GM19035 (cell line): ENCODE data around the gene PHLDA1.

Experiments used
- ATAC-seq: cut with Tn5 transposase; IDR thresholded peaks from one replicate; pipeline ENCODE4 v1.9.1; 2021; ENCODE audit not compliant: unreplicated experiment

PHLDA1 gene

DNA sequence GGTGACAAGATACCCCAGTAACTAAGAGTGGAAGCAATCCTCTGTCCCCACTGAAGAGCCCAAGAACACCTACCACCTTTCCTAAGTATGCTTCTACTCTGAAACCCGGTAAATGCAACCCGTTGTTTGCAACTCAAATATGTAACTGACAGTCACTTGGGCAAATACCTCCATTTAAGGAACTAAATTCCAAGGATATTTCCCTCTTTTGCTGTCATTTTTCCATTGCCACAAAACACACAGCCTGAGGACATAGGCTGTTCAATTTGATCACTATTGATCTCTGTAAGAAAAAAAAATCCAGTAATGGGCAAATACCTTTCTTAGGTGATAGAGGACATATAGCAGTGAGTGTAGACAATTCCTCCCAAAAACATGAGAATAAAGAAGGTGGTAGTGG is 6.6 kb upstream of the PHLDA1 start:
- ATAC-seq = no peak

DNA sequence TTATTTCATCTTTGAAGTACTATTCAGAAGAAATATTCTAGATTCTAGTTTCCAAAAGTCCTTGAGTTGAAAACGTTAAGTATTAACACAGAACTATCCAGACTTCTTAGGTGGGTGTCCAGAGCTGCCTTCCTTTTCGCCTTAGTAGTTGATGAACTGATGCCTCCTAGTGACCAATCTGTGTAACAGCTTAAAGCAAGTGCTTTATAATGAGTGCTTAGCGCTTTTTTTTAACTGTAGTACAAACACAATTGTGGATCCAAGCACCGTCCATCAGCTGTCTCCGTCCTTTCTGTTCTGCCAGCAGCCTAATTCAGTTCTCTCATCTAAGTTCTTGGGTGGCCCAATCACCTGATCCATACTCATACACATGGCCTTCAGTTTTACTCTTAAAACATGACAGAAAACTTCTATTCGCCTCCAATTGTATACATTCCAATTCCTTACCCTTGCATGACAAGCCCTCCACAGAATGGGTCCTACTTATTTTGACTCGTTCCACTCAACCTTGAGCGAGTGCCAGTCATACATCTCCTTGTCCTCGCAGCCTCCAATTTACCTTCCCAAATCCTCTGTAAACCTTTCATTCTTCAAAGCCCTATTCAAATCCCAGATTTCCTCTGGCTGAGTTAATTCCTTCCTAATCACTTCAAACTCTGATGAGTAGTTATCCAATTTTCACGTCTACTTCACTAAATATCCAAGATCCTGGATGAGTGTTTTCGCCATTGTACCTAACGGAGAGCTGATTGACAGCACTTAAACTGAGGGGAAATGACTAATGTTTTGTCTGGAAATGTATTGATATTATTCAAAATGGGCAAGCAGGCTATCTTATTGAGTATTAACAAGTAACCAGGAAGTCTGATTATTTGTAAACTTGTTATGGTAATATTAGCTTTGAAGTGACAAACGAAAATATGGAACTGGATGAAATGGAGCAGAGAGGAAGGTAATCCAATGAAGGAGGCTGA is 5.8 kb upstream of the PHLDA1 start:
- ATAC-seq = peak; percentile 71

DNA sequence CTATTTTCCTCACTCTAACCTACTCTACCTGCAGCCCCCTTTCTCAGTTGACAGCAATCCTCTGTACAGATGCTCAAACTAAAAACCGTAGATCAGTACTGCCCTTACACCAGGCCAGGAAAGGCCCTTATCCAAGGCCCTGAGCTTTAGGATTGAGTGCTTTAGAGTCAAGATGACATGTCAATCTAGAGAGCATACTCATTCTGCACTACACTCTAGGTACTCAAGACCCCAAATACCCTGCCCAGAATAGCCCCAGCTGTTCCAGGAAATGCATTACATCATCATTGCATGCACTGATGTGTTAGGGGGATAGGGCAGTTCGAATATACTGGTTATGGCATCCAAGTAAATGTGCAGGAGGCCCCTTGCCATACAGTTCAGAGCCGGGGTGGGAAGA is 3.5 kb upstream of the PHLDA1 start:
- no peak for ATAC-seq

DNA sequence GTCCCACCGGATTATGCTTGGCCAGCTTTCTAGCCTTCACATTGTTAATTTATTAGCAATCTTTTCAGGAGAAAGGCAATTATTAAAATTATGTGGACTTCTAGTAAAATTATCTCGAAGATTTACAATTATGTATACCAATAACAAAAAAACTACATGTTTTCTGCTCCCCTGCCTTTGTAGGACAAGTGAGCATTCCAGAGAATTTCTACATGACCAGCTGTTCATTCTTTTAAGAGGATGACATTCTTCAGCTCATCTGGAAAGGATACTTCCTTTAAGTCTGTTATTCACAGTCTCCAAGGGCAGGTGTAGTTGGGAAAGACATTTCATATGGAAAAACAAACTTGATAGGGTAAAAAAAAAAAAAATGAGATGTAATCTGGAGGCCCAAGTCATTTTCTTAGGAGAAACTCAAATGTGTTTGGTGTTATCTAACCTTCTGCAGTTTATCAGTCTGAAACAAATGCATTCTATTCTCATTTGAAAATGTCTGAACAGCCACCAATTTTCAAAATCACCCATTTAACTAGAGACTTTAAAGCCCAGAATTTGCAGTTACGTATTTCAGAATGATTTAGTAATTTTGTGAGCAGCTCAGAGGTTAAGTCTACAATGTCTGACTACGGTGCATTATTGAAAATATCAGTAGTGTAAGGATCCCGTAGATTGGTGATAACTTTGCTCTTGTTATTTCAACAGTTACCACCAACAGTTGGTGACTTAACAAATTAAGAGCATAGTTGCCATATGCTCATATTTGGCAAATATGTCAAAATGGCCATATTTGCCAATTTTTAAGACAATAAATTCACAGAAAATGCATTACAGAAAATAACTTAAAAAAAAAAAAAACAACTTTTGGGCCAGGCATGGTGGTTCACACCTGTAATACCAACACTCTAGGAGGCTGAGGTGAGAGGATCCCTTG is 1.8 kb upstream of the PHLDA1 start:
- no peak for ATAC-seq

DNA sequence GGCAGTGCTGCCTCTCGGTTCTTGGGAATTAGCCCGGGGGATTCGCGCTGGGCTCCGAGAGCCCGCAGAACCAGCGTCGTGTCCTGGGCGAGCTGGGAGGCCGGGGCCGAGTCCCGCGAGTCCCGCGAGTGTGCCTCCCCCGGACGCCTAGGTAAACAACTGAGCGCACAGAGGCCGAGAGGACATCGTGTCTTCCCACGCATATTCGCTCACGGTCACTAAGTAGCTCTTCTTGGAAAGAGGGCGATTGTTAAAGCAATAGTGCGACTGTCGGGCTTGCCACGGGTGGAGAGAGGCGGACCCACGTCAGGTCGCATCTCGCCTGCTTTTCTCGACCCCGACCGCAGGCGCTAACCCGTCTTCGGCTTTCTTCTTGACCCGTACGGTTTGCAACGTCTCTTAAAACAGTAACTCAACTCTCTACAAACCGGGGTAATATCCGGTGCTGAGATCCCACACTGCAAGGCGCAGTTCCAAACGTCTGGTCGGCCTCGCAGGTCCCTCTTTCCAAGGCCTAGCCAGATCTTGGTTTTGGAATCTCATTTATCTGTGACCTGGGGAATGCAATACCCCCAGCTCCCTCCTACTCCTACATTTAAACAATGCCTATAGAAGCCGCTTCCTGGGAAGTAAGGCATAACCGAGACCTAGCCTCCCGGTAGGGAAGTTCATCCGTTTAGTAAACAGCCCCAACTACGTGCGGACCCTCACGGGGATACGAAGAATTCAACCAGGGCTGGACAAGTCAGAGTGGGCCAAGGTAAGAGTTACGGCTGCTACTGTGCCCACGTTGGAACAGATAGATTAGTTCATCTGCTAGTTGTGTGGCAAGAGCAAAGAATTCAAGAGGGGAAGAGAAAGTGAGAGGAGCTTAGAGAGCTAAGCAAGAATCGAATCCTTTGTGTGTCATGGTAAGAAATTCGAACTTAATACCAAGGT is 736 bp upstream of the PHLDA1 start:
- peak; percentile 36 for ATAC-seq

DNA sequence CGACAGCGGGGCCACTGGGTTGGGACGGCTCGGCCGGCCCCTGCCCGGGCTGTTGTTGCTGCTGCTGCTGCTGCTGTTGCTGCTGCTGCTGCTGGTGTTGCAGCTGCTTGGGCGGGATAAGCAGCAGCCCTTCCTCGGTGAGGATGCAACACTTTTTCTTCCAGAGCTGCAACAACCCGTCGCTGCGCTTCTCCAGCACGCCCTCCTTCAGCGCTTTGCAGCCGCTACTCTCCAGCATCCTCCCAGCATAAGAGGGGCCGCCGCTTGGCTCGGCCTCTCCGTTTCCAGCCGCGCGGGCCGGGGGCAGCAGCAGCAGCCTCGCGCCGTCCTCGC is 529 bp downstream of the PHLDA1 start:
- peak; percentile 19 for ATAC-seq

DNA sequence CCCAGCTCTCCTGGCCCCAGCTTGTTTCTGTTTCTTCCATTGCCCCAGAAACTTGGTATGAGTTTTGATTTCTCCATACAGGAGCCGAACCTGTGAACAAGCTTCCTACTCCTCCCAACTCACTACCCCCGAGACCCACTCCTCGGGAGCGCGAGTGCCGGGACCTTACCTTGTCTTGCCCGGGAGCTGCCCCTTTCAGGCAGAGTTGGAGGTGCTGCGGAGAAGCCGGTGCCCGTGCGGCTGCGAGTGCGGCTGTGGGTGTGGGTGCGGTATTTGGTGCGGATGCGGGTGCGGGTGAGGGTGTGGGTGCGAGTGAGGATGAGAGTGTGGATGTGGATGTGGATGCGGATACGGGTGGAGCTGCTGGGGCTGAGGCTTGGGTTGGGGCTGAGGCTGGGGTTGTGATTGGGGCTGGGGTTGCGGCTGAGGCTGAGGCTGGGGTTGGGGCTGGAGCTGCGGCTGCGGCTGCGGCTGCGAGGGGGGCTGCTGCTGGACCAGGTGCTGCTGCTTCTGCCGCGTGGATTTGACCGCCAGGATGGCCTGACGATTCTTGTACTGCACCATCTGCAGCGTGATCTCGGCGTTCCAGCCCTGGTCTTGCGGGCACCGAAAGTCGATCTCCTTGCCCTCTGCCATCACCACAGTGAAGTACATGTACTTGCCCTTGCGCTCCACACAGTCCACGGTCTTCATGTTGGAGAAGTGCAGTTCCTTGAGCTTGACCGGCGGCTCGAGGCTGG is 1.1 kb downstream of the PHLDA1 start:
- ATAC-seq = no peak

DNA sequence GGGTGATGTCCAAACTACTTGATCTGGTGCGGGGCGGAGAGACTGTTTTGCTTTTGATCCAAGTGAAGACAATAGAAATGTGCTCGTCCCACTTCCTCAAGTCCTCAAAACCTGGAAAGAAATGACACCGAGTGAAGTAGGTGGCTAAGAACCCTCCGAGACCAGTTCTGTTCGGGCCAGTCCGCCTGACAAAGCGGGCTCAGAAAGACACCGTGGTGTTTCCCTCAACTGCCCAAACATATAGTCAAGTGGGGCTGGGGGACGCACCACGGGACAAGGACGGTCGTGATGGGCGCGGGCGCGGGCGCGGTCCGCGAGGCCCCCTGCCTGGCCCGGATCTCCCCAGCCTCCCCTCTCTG is 1.6 kb downstream of the PHLDA1 start:
- no peak for ATAC-seq

DNA sequence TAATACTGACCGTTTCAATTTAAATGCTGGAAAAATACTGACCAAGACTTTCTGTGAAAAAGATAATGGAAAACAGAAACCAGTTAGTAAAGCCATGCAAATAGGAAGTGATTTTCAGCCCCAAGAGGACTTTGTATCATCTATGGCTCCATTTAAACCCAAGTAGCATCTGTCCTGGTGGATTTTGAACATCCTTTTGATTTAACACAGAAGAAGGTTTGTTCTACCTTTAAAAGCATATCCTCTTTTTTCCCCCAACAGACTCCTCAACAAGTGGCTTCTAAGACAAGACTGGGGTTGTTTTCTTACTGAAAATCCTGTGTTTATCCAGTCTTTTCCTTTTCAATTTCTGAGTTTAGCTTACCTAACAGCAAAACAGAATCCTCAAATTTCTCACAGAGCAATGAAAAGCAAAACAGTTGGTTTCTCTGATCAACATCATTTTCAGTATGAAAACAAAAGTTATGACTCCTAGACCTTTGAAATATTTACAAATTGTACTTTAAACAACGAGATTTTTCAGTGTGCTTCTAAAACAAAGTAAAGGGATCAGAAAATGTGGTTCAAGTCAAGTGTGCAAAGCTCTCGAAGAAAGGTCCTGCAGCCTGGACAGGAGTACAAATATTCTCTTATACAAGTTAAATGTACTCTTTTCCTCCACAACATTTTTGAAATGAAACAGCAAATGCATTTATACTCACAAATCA is 2.9 kb downstream of the PHLDA1 start:
- no peak for ATAC-seq

DNA sequence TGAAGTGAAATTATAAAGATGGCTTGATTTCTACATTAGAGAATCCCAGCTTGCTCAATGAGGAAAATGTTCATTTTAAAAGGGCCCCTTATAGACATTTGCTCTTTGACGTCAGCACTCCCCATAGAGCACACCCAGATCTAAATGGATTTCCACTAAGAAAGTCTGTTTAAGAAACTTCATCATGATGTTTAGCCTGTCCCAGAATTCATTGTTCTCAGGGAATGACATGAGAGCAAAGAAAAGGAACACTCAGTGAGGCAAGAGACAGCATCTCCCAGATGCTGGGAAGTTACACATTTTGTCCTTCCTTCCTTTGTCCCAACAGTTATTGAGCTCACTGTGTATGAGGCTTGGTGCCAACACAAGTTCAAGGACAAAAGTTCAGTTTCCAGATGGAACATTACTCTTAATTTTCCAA is 4.9 kb downstream of the PHLDA1 start:
- ATAC-seq = no peak

DNA sequence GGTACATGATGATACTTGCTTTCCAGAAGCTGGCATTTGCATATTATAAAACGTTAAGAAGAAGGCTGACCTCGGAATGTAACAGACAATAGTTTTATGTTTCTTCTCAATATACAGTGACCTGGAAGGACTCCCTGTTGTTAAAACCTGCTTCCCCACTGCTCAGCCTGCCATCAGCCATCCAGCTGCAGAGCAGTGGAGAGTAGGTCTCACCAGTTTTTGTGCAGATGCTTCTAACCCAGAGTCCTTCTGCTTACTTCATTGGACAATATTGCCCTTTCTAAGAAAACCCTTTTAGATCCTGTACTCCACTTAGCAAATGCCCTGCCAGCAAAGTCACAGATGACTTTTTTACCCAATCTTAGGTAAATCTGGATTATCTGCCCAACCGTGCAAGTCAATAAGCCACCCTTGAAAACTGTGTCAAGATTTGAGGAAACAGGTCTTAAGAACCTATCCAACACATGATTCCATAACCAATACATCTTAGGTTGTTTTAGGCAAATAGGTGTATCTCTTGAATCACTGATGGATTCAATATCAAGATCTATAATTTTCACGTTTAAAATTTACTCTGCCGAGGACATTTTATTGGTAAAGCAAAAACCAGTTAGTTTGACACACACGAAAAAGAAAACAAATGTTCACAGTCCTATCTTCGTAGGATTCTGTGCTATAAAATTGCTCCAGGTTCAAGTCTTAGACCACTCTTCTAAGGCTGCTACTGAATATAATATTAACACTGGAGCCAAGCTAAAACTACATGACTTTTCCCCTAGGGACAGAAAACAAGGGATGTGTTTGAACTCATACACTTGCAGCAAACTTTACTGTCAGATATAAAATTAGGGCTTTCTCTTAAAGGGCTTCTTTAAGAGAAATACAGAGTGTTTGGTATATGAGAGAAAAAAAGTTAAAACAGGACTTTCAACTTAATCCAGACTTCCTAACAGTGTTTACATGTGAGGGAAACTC is 5.7 kb downstream of the PHLDA1 start:
- ATAC-seq = no peak

DNA sequence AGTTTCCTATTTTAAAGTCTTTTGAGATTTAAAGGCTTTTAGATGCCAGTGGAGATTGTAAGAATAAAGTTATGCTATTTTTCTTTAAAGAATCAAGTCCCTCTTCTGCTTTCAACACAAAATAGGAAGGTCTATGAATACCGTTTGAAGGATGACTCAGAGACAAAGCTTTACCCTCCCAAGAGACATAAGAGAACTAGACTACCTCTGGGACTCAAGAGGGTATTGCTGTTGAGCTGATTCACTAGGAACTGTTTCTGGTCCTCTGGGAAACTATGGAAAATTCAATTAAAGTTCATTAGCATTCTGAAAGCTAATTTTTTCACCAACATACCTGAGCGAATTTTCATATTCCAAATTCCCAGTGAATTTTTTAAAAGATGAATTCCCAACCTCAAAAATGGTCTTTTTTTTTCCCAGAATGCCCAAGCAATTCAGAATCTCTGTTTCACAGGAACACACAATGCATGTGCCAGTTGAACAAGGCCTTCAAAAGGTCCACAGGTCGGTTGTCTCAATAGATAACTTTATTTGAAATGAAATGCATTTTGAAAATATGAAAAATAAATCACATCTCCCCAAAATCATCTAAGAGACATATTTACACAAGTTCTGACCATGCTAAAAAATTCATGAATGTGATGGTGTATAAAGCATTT is 6.5 kb downstream of the PHLDA1 start:
- ATAC-seq = no peak

DNA sequence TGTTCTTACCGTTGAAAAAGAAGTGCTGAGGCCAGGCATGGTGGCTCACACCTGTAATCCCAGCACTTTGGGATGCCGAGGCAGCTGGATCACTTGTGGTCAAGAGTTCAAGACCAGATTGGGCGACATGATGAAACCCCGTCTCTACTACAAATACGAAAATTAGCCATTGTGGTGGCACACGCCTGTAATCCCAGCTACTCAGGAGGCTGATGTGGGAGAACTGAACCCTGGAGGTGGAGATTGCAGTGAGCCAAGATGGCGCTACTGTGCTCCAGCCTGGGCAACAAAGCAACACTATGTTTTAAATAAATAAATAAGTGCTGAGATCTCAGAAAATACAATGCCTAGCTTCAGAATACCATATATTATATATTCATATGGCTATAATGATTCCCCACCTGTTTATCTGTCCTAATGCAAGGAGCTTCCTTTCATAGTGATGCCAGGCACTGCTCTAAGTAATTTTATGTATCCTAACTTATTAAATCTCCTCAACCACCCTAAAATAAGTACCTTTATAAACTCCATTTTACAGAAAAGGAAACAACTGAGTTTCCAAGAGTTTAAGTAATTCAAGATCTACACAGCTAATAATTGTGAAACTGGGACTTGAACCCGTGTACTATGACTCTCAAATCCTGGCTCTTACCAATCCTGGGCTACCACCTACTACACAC is 7.3 kb downstream of the PHLDA1 start:
- ATAC-seq = no peak

DNA sequence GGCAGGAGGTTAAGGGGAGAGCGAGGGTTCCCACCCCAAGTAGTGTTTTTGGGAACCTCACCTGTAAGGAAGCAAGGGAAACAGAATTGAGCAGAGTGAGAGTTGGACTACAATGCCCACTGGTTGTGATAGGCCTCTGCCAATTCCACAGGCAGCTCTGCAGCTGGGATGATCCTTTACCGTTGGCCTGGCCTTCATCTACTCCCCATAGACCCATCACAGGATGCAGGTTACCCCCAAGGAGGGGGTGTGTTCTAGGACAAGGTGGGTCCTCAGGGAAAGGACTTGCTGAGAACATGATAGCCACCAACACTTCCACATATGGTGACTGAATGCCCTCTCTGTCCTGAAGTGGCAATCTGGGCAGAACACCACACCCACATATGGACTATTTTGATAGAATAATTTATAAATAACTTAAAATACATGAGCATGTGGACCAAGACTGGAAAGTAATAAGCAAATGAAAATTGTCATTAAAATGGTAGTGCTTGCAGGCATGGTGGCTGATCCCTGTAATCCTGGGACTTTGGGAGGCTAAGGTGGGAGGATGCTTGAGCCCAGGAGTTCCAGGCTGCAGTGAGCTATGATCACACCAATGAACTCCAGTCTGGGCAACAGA is 8.4 kb downstream of the PHLDA1 start:
- ATAC-seq = no peak

DNA sequence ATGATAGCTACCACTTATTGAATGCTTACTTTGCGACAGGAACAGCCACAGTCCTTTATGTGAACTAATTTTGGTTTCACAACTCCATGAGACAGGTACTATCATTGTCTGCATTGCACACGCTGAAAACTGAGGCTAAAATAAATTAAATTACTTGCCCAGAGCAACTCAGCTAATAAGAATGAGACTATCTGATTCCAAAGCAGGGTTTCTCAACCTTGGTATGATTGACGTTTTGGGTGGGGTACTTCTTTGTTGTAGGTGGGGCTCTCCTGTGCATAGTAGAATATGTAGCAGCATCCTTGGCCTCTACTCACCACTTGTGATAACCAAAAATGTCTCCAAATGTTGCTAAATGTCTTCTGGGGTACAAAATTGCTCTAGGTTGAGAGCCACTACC is 9.1 kb downstream of the PHLDA1 start:
- ATAC-seq = no peak

DNA sequence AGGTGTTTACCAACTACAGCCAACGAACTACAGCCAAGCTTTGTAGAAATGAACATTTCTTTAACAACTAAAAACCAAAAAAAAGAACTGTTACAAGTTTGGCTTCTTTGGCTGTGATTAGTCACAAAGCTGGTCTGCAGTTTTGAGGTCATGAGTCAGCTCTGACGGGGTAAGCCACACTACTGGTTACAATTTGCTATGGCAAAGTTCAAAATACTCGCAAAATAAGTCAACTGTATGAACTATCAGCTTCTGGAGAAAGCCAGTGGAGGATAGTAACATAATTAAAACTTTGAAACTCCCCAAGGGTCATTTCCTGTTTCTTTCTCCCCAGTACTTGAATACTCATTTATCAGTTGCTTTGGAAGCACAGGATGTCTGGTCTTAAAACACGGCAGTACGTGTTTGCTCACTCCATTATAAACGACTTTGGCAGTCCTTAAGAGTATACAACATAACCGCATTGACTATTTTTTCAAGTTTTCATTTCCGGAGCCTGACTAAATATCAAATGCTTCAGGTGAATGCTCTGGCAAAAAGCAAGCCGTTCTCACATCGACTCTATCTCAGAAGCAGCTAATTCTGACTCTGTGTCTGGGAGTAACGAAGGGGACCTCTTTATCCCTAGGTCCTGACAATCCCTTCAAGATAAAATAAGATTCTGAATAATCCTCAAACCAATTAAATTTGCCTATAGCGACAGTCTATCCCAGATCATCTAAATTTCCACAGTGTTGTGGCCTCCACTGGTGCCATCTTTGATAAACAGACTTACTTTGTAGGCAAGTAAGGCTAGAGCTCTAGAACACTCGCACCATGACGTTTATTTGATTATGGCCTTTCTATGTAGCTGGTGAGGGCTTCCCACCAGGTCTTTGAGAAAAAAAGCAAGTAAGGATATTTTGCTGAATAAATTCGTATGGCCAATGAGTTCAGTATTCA is 10.6 kb downstream of the PHLDA1 start:
- peak; percentile 49 for ATAC-seq
